SW 1271 (cell line): ENCODE data around the gene RBFOX2.
A peak's percentile ranks its signal among the peaks of the same experiment; 100 is the strongest.

Experiments used
- DNase-seq, 2 experiments: peaks; one replicate each; lab custom pipeline; 2025; lab: John Stamatoyannopoulos, UW

Gene RBFOX2

GRCh38 chr22:35972559-35972958 lies 56.1 kb downstream of the RBFOX2 start:
- no peak for DNase-seq

DNA sequence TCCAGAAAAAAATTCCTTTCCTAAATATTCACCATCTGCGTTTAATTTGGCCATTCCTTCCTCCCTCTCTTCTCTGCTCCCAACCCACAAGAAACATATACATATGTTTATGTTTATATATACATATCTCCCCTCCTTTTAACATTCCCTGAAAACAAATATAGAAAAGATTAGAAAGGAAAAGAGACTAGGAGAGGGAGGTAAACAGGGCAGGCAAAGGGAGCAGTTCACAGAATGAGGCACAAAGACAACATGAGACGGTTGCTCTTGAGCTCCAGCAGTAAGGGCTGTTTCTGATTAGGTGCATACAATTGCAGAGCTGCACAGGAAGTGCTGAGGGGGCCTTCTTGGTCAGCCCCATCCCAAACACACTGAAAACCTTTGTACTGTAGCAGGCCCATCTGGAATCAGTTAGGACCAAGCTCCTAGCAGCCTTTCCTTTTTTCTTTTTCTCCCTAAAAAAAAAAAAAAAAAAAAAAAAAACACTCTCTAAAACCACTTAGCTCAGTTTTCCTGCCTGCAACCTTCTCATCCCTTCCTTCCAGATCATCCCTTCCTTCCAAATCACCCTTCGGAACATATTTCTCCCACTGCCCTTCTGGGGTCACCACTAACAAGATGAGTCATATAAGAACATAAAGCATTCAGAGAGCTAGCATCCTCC lies 57.0 kb downstream of the RBFOX2 start:
- DNase-seq, result no peak

GRCh38 chr22:35970616-35971455 lies 57.8 kb downstream of the RBFOX2 start:
- no peak for DNase-seq

- DNase-seq, result no peak
These were observed 61.6 kb downstream of the RBFOX2 start for GRCh38 chr22:35967046-35967397.

DNA sequence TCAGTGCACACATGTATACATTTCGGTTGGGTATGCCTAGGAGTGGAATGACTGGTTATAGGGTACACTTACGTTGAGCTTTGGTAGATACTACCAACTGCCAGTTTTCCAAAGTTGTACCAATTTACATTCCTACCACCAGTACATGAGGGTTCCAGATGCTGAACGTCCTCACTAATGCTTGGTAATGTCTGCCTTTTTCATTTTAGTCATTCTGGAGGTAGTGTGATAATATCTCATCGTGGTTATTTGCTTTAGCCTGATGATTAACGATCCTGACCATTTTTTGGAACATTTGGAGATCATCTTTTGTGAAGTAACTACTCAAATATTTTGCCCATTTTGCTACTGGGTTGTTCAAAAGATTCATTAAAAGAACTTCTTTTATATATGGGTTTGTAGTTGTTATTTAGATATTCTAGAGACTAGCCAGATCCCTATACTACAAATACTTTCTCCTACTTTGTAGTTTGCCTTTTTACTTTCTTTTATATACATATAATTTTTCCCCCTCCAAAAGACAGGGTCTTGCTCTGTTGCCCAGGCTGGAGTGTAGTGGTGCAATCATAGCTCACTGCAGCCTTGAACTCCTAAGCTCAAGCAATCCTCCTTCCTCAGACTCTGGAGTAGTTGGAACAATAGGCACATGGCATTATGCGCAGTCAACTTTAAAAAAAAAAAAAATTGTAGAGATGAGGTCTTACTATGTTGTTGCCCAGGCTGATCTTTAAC lies 62.1 kb downstream of the RBFOX2 start:
- no peak for DNase-seq

GRCh38 chr22:35963237-35963810 lies 65.3 kb downstream of the RBFOX2 start:
- no peak for DNase-seq

DNA sequence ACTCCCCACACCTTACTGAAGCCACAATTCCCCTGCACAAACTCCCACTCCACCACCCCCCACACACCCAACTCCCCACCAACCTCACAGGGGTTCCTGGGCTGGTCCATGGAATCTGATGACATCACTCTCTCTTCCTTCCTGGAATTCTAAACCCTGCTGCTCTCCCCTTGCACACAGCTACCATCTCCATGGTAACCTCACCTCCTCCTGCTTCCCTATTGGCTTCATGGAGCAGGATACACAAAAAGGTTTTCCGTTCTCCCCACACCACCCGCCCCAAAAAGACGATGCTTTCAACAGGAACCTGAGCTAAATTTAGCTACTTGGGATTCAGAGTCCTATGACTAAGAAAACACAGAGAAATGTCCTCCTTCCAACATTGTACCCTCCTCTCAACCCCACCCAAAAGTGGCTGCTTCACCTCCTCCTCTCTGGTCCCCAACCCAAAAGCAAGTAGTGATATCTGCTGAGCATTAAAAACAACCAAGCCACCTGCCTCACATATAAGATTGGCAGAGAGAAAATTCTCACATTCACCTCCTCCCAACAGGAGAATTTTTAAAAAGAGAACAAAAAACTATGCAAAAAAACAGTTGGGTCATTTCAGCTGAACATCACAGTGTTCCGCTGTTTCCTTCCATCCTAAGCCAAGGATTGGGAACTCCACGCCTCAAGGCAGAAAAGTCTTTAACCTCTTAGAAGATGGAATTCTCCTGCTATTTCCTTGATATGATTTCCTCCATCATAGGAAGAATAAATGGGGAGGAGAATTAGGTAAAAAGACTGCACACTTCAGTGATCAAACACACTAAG lies 66.9 kb downstream of the RBFOX2 start:
- peak in 1 of 2 experiments; percentile 42 for DNase-seq

GRCh38 chr22:35960854-35961253 lies 67.8 kb downstream of the RBFOX2 start:
- no peak for DNase-seq

GRCh38 chr22:35959121-35959800 lies 69.4 kb downstream of the RBFOX2 start:
- no peak for DNase-seq

DNA sequence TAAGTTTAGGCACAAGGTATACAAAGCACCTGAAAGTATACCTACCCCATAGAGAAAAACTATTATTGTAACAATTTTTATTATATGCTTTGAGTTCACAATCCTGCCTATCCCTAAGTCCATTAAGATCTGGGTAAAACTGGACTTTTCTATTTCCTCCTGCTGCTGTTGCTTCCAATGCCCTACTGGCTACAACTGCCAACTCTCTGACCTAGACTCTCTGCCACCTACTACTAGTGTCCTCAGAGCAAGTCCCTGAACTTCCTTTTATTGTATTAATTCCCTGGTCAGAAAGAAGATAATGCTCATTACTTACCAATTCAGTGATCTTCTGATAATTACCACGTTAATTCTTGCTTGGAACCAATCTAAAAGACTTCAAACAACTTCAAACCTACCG lies 70.3 kb downstream of the RBFOX2 start:
- DNase-seq, result no peak

- DNase-seq, result no peak
These were observed 71.0 kb downstream of the RBFOX2 start for GRCh38 chr22:35957589-35957988.

DNA sequence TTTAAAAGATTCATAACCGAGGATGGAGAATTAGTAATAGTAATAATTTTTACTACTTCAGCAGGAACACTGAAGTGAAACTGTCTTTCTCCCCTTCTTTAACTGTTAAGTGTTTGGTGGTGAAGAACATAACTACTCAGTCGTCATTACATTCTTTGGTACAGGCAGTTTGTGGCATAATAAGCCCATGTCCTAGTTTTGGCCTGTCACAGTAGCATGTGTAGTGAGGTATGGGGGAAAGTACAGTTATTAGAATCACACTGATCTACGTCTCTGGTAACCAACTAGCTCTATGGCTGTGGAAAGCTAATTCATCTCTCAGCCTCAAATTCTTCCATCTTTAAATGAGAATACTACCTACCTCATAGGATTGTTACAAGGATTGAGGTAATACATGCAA lies 71.8 kb downstream of the RBFOX2 start:
- no peak for DNase-seq

- no peak for DNase-seq
These were observed 73.1 kb downstream of the RBFOX2 start for GRCh38 chr22:35955546-35955945.

GRCh38 chr22:35952576-35952975 lies 76.0 kb downstream of the RBFOX2 start:
- DNase-seq, result no peak

DNA sequence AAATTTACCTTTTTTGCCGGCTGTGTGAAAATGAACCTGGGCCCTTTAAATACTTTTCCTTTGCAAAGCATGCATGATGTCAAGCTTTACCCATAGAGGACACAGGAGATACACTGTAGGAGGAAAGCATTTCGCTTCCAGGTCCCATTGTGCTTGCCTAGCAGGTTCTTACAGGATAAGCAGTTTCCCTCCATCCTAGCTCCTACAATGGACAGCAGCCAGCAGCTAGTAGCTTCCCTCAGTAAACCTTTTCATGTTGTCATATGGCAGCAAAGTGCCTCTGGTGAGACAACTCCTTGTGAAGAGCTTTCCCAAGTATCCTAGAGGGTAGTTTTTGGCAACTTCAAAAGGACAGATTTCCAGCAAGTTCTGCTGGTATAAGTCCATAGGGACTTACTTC lies 78.4 kb downstream of the RBFOX2 start:
- no peak for DNase-seq

GRCh38 chr22:35949243-35949642 lies 79.4 kb downstream of the RBFOX2 start:
- DNase-seq, result no peak

GRCh38 chr22:35947794-35948425 lies 80.7 kb downstream of the RBFOX2 start:
- DNase-seq, result no peak

GRCh38 chr22:35944458-35944857 lies 84.2 kb downstream of the RBFOX2 start:
- no peak for DNase-seq

DNA sequence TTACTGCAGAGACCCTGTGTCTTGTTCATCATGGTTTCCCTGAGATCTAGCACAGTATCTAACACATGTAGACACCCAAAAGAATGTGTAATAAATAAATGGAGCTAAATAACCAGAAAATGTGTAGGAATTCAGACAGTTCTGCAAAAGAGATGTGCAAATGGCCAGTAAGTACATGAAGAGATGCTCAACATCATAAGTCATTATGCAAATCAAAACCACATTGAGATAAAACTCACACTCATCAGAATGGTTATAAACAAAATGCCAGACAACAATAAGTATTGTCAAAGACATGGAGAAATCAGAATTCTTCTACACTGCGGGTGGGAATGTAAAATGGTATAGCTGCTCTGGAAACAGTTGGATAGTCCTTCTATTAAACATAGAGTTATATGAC lies 88.5 kb downstream of the RBFOX2 start:
- no peak for DNase-seq

GRCh38 chr22:35938226-35938625 lies 90.4 kb downstream of the RBFOX2 start:
- DNase-seq, result no peak

- peak; percentile 1 to 64 for DNase-seq
These were observed 97.7 kb downstream of the RBFOX2 start for GRCh38 chr22:35930933-35931332.
